ENCODE measurements around the gene WDR31. TPM values are rescaled to one million over a fixed set of nuclear protein-coding genes. Genes with fewer than 3 reads are reported as not detected.
"Not testable (repeated sequence)": the region's sequence is repeated elsewhere in the genome, so short reads cannot be mapped to it uniquely, and the experiment has no call there.

The WDR31 gene
- total RNA-seq, 6 experiments from 2014 or later, result 0.81 to 3.5 (median 1.7) TPM

GRCh38 chr9:113299800-113300292 is 40.2 kb downstream of the WDR31 start:
- no peaks in the 10 kb centered on the region for H3K4me1 ChIP-seq
- no peaks in the 10 kb centered on the region for H3K27me3 ChIP-seq
- no peak overlapping the region for H3K27ac ChIP-seq
- DNase-seq (no peak), ATAC-seq (peak; percentile 31 to 35 (median 34))
- WGBS (ENCODE audit: insufficient coverage, low coverage, low lambda C conversion rate, missing lambda C conversion rate), result 41% methylated on average over 8 of the region's 8 CpGs
- TF ChIP-seq CTCF (IDR thresholded peaks at IDR 0.05), result no peak
- TF ChIP-seq POLR2A (IDR thresholded peaks at IDR 0.05), result no peak
- no peaks in the 10 kb centered on the region for H3K36me3 ChIP-seq
- intact Hi-C loops (cut with DNase I), result no loop called here
- H3K9me3 ChIP-seq, result no peaks in the 10 kb centered on the region
- no peak overlapping the region for H3K4me3 ChIP-seq

- H3K36me3 ChIP-seq, result no peaks in the 10 kb centered on the region
- H3K9me3 ChIP-seq, result no peaks in the 10 kb centered on the region
- no peaks in the 10 kb centered on the region for H3K27me3 ChIP-seq
- no peaks in the 10 kb centered on the region for H3K4me1 ChIP-seq
- 84% methylated on average over 11 of the region's 15 CpGs for WGBS (ENCODE audit: insufficient coverage, low coverage, low lambda C conversion rate, missing lambda C conversion rate)
- no peak for ATAC-seq
- DNase-seq, result no peak
- no peak overlapping the region for H3K4me3 ChIP-seq
- intact Hi-C loops (cut with DNase I), result no loop called here
- no peak for TF ChIP-seq POLR2A (IDR thresholded peaks at IDR 0.05)
- TF ChIP-seq CTCF (IDR thresholded peaks at IDR 0.05), result no peak
- no peak overlapping the region for H3K27ac ChIP-seq
Measured at GRCh38 chr9:113298924-113299770, 40.9 kb downstream of the WDR31 start.

- intact Hi-C loops (cut with DNase I), result no loop called here
- 33% methylated on average over 1 of the region's 8 CpGs for WGBS (ENCODE audit: insufficient coverage, low coverage, low lambda C conversion rate, missing lambda C conversion rate)
- no peak for ATAC-seq
Measured at GRCh38 chr9:113298311-113298710, 41.8 kb downstream of the WDR31 start.

GRCh38 chr9:113296796-113297558 is 43.1 kb downstream of the WDR31 start:
- Histone ChIP-seq H3K27ac (no peak overlapping the region), H3K4me3 (no peak overlapping the region), H3K4me1 (no peaks in the 10 kb centered on the region), H3K36me3 (peaks cover 0 to 11% (median 4%) of the 10 kb centered on the region in 4 donors), H3K27me3 (no peaks in the 10 kb centered on the region), H3K9me3 (no peaks in the 10 kb centered on the region)
- WGBS (ENCODE audit: insufficient coverage, low coverage, low lambda C conversion rate, missing lambda C conversion rate), result 63% methylated on average over 9 of the region's 9 CpGs
- ATAC-seq (no peak), DNase-seq (no peak)
- TF ChIP-seq CTCF (IDR thresholded peaks at IDR 0.05) (no peak), POLR2A (IDR thresholded peaks at IDR 0.05) (no peak)
- intact Hi-C loops (cut with DNase I), result no loop called here

More at GRCh38 chr9:113298311-113298710, 41.8 kb downstream of the WDR31 start:
- H3K27me3 ChIP-seq, result no peaks in the 10 kb centered on the region
- H3K4me1 ChIP-seq, result no peaks in the 10 kb centered on the region
- no peak overlapping the region for H3K27ac ChIP-seq
- TF ChIP-seq CTCF (IDR thresholded peaks at IDR 0.05), result no peak
- no peak overlapping the region for H3K4me3 ChIP-seq
- H3K9me3 ChIP-seq, result no peaks in the 10 kb centered on the region
- H3K36me3 ChIP-seq, result peaks cover 0 to 5% (median 0%) of the 10 kb centered on the region in 4 donors
- DNase-seq, result no peak

- ATAC-seq; H3K9me3 ChIP-seq; H3K27me3 ChIP-seq; H3K4me3 ChIP-seq; H3K4me1 ChIP-seq; H3K27ac ChIP-seq; DNase-seq; intact Hi-C loops (cut with DNase I): not testable (repeated sequence)
- H3K36me3 ChIP-seq, result peaks cover 0 to 18% (median 10%) of the 10 kb centered on the region in 4 donors
- WGBS (ENCODE audit: insufficient coverage, low coverage, low lambda C conversion rate, missing lambda C conversion rate), result 90% methylated on average over 8 of the region's 8 CpGs
Measured at GRCh38 chr9:113296247-113296646, 43.8 kb downstream of the WDR31 start.
